Activated gamma-delta T cell treated with Interleukin-2 at 50 U/mL for 16 hours (primary cell): ENCODE measurements around the gene PRSS33.

Experiments
- DNase-seq: peaks from one replicate; pipeline ENCODE4 v3.0.0-alpha.2; 2020

PRSS33 gene

DNA sequence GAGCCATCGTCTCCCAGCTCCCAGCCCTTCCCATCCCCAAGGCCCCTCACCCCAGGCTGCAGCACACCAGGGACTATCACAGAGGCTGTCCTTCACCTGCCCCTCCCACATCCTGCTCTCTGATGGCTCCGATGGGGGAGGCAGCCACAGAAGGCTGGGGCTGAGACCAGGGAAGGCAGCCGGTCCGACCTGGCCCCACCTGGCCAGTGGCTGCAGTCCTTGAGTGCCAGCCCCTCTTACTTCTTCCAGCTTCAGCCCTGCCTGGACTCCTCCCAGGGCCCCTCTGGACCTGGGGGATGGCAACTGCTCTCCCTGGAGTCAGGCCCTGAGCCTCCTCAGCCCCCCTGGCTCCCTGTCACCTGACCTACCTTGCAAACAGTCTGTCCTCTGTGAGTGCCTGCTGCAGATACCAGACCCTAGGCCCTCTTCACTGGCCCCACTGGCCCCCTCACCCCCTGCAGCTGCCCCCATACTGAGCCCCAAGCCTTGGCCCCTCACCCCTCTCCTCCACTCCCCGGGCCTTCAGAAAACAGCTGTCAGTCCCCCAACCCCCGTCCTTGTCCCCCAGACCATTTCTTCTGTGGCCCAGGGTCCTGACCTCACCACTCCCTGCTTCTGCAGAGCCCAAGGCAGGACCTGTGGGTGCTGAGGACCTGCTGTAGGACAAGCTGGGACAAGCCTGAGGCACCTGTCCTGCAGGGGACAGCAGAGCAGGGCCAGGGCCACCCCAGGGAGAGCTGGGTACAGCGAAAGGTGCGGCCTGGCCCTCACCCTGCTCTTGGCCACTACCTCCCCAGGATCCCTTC is 47.5 kb downstream of the PRSS33 start:
- no peak for DNase-seq

DNA sequence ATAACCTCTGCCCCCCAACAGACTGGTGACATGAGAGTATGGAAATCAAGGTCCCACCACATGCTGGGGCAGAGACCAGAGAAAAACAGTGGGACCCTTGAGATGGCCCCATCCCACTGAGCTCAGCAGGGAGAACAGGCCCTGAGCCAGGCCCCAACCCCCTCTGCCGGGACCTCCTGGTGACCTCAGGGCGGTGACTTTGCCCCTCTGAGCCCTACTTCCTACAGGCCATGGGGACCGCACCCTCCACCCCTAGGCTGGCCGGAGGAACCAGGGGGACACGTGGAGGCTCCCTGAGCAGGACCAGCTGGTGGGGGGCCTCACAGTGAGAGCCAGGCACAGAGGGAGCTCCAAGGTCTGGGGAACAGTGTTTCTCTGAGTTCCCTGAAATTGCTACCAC is 48.7 kb downstream of the PRSS33 start:
- no peak for DNase-seq

DNA sequence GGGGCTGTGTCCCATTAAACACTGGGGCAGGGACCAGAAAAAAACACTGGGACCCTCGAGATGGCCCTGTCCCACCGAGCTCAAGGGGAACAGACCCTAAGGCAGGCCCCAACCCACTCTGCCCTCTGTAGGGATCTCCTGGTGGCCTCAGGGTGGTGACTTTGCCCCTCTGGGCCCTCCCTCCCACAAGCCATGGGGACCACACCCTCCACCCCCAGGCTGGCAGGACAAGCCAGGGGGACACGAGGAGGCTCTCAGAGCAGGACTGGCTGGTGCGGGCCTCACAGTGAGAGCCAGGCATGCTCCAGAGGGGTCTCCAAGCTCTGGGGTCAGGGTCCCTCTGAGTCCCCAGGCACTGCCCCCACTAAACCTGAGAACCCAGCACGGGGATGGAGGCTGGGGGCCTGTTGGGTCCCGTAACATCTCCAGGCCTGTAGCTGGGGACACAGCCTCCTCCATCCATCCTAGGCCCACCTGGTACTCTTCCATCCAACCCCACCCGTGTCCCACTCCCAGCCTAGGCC is 49.4 kb downstream of the PRSS33 start:
- DNase-seq, result no peak

DNA sequence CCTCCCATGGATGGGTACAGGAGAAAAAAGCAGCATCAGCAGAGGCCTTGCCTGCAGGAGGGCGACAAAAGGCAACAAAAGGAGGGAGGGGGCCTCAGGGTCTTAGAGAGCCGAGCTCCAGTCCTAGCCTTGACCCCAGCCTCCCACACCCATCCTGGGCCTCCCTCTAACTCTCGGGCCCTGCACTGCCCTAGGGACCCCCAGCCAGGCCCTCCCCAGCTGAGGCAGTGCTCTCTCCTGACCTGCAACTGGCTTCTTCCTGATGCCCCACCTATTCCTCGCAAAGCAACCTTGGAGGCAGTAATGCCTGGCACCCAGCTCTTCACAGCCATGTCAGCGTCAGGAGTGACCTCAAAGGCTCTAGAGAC is 50.1 kb downstream of the PRSS33 start:
- no peak for DNase-seq

DNA sequence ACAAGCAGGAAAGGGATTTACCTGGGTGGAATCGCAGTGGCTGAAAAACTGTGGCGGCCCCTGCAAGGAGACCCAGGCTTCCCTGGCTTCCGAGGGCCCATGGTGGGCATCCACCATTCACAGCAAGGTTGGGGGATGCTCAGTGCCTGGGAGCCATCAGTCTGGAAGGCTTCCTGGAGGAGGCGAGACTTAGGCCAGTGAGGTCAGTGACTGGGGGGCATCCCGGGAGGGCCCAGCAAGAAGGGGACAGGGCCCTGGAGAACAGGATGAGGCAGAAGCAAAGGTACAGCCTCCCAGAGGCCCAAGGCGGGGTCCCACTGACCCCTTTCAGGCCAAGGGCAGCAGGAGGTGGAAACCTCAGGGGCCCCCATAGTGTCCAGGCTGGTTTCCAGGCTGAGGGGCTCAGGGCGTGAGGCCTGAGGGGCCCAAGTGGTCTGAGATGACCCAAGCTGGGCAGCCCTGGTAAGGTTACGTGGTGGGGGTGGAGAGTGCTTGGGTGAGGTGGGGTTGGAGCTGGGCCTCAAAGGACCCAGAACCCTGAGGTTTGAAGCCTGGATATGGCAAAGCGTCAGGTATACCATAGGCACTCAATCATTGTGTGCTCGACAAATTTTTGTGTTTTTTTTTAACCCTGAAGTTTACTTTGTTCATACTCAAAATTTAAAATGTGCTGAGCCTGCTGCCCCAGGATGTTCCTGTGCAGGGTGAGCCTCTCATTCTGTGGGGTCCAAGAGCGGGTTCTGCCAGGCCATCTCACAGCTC is 50.7 kb downstream of the PRSS33 start:
- no peak for DNase-seq

DNA sequence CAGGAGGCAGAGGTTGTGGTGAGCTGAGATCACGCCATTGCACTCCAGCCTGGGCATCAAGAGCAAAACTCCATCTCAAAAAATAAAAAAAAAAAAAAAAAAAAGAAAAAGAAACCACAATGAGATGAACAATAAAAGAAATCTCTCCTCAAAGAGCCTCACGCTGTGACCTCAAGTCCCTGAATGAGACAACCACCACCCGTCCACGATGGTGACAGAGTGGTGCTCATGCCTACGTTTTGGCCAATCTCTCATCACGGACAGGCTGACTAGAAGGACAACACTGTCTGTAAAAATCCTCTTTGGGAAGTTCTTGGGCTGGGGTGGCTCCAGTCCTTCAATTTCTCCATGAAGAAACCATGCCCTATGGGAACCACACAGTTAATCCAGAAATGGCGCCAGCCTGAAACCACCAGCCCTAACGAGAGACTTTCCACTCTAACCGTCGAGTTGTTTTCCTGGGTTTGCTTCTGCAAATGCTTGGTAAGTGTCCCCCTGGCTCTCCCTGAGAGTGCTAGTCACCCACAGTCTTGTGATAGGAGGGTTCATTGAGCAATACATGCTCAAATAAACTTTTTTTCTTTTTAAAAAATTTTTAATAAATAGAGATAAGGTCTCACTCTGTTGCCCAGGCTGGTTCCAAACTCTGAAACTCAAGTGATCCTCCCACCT is 52.4 kb downstream of the PRSS33 start:
- no peak for DNase-seq
